ENCODE data around the gene WDR5.

Gene WDR5

GRCh38 chr9:134167530-134167931 lies 31.6 kb downstream of the WDR5 start:
- H3K4me1 ChIP-seq (ENCODE audit: low read length): no peaks in the 10 kb centered on the region; the same call in 1 of the 2 replicates

GRCh38 chr9:134168757-134169550 lies 33.1 kb downstream of the WDR5 start:
- no peak overlapping the region for H3K4me3 ChIP-seq (ENCODE audit: low read length)
- no peaks in the 10 kb centered on the region; the same call in 1 of the 2 replicates for H3F3A ChIP-seq (ENCODE audit: insufficient read depth, low read length)
- H3K4me1 ChIP-seq (ENCODE audit: low read length): no peaks in the 10 kb centered on the region; the same call in 1 of the 2 replicates
- H2AFZ ChIP-seq (ENCODE audit: low read length): no peak overlapping the region
- H3K9me3 ChIP-seq (replicated peaks; ENCODE audit: insufficient read depth, low read length): no peaks in the 10 kb centered on the region
- no peak for DNase-seq
- H3K27ac ChIP-seq (ENCODE audit: low read length): no peak overlapping the region
- no peak overlapping the region for H3K9ac ChIP-seq (ENCODE audit: low read length)
- no peaks in the 10 kb centered on the region for H3K79me2 ChIP-seq (ENCODE audit: low read length)
- no peaks in the 10 kb centered on the region for H3K36me3 ChIP-seq (replicated peaks; ENCODE audit: insufficient read depth, low read length)
- H3K27me3 ChIP-seq (replicated peaks; ENCODE audit: insufficient read depth, low read length): peaks cover 45% of the 10 kb centered on the region
- no peak overlapping the region for H3K4me2 ChIP-seq (ENCODE audit: low read depth, low read length)
- H3K9me2 ChIP-seq (replicated peaks; ENCODE audit: insufficient read depth, low read length): no peaks in the 10 kb centered on the region
- peak; percentile 16 for TF ChIP-seq CTCF (IDR thresholded peaks at IDR 0.05; ENCODE audit: low read length)
- TF ChIP-seq EZH2 (optimal IDR thresholded peaks at IDR 0.05; ENCODE audit: low read depth, low read length): no peak
- no peak for TF ChIP-seq EZH2phosphoT487 (IDR thresholded peaks at IDR 0.05; ENCODE audit: low read length)
- H4K20me1 ChIP-seq (ENCODE audit: insufficient read depth, low read length): no peaks in the 10 kb centered on the region

More at GRCh38 chr9:134167530-134167931, 31.6 kb downstream of the WDR5 start:
- Histone ChIP-seq H3K27ac (ENCODE audit: low read length) (no peak overlapping the region), H3K4me2 (ENCODE audit: low read depth, low read length) (no peak overlapping the region), H2AFZ (ENCODE audit: low read length) (no peak overlapping the region), H3K27me3 (replicated peaks; ENCODE audit: insufficient read depth, low read length) (peaks cover 31% of the 10 kb centered on the region), H3K36me3 (replicated peaks; ENCODE audit: insufficient read depth, low read length) (no peaks in the 10 kb centered on the region), H3K9me3 (replicated peaks; ENCODE audit: insufficient read depth, low read length) (no peaks in the 10 kb centered on the region), H3F3A (ENCODE audit: insufficient read depth, low read length) (no peaks in the 10 kb centered on the region; the same call in 1 of the 2 replicates), H4K20me1 (ENCODE audit: insufficient read depth, low read length) (no peaks in the 10 kb centered on the region), H3K9me2 (replicated peaks; ENCODE audit: insufficient read depth, low read length) (no peaks in the 10 kb centered on the region), H3K4me3 (ENCODE audit: low read length) (no peak overlapping the region), H3K9ac (ENCODE audit: low read length) (no peak overlapping the region), H3K79me2 (ENCODE audit: low read length) (no peaks in the 10 kb centered on the region)
- DNase-seq: no peak
- TF ChIP-seq EZH2phosphoT487 (IDR thresholded peaks at IDR 0.05; ENCODE audit: low read length) (no peak), CTCF (IDR thresholded peaks at IDR 0.05; ENCODE audit: low read length) (no peak), EZH2 (optimal IDR thresholded peaks at IDR 0.05; ENCODE audit: low read depth, low read length) (no peak)

- Histone ChIP-seq H3K79me2 (ENCODE audit: low read length) (no peaks in the 10 kb centered on the region), H3K9me2 (replicated peaks; ENCODE audit: insufficient read depth, low read length) (no peaks in the 10 kb centered on the region), H2AFZ (ENCODE audit: low read length) (no peak overlapping the region), H3K36me3 (replicated peaks; ENCODE audit: insufficient read depth, low read length) (no peaks in the 10 kb centered on the region), H3K4me3 (ENCODE audit: low read length) (no peak overlapping the region), H3K4me1 (ENCODE audit: low read length) (no peaks in the 10 kb centered on the region; the same call in 1 of the 2 replicates), H3K27me3 (replicated peaks; ENCODE audit: insufficient read depth, low read length) (peaks cover 54% of the 10 kb centered on the region), H3F3A (ENCODE audit: insufficient read depth, low read length) (no peaks in the 10 kb centered on the region), H3K4me2 (ENCODE audit: low read depth, low read length) (no peak overlapping the region), H3K9ac (ENCODE audit: low read length) (no peak overlapping the region), H3K27ac (ENCODE audit: low read length) (no peak overlapping the region), H4K20me1 (ENCODE audit: insufficient read depth, low read length) (no peaks in the 10 kb centered on the region), H3K9me3 (replicated peaks; ENCODE audit: insufficient read depth, low read length) (no peaks in the 10 kb centered on the region)
- TF ChIP-seq CTCF (IDR thresholded peaks at IDR 0.05; ENCODE audit: low read length) (no peak), EZH2 (optimal IDR thresholded peaks at IDR 0.05; ENCODE audit: low read depth, low read length) (no peak), EZH2phosphoT487 (IDR thresholded peaks at IDR 0.05; ENCODE audit: low read length) (no peak)
- DNase-seq: no peak
These were observed 34.0 kb downstream of the WDR5 start for GRCh38 chr9:134169724-134170401.
